PC-9 (cell line): ENCODE results near the gene SELENOS. TPM values are rescaled to one million over a fixed set of nuclear protein-coding genes. Genes with fewer than 3 reads are reported as not detected.

ENCODE experiments used
- BruUV-seq: library from RNA; stranded (reverse); fragments of 400-500 nt; replicated peaks from 2 replicates; lab custom pipeline; 2021; lab: Mats Ljungman, UMichigan
- CTCF ChIA-PET: fragments of 300-600 bp; sonication (Branson Sonifier 250); formaldehyde crosslinking; loops from one replicate; lab custom pipeline; 2022; ENCODE audit warnings: antibody characterized with exemption; lab: Charles Lee
- POLR2A ChIA-PET: fragments of 300-600 bp; sonication (Branson Sonifier 250); formaldehyde crosslinking; loops from one replicate; lab custom pipeline; 2022; ENCODE audit warnings: antibody characterized with exemption; ENCODE audit not compliant: unreplicated experiment; lab: Charles Lee
- DNase-seq, 2 experiments: peaks; one replicate each; pipeline versions ENCODE4 v3.0.0 to v3.0.0-alpha.2; 2015 to 2022; ENCODE audit warnings: mixed read lengths in 1 of 2
- H2AFZ ChIP-seq: fragments of 200-600 bp; sonication (generic); 2 replicates; pipeline ENCODE4 v1.8.1; 2017; ENCODE audit warnings: antibody characterized with exemption
- H3F3A ChIP-seq: fragments of 200-600 bp; sonication (generic); 2 replicates; pipeline ENCODE4 v1.8.1; 2017; ENCODE audit warnings: antibody characterized with exemption, mild to moderate bottlenecking, low read depth; ENCODE audit not compliant: insufficient read depth
- H3K27ac ChIP-seq: fragments of 200-600 bp; sonication (generic); 2 replicates; pipeline ENCODE4 v1.6.1; 2016; ENCODE audit warnings: mixed run types
- H3K27me3 ChIP-seq: fragments of 200-600 bp; sonication (generic); 2 replicates; pipeline ENCODE4 v1.6.1; 2016; ENCODE audit warnings: low read depth, mixed run types; ENCODE audit not compliant: insufficient read depth
- H3K36me3 ChIP-seq: fragments of 200-600 bp; sonication (generic); 2 replicates; pipeline ENCODE4 v1.6.1; 2016; ENCODE audit warnings: low read depth, mixed run types
- H3K4me1 ChIP-seq: fragments of 200-600 bp; sonication (generic); replicated peaks from 2 replicates; pipeline ENCODE4 v1.6.1; 2016; ENCODE audit warnings: mixed run types; ENCODE audit not compliant: insufficient read depth
- H3K4me2 ChIP-seq: fragments of 200-600 bp; sonication (generic); 2 replicates; pipeline ENCODE4 v1.6.1; 2017; ENCODE audit warnings: mixed run types
- H3K4me3 ChIP-seq: fragments of 200-600 bp; sonication (generic); 2 replicates; pipeline ENCODE4 v1.6.1; 2016; ENCODE audit warnings: mixed run types
- H3K79me2 ChIP-seq: fragments of 200-600 bp; sonication (generic); 2 replicates; pipeline ENCODE4 v1.6.1; 2017; ENCODE audit warnings: low read depth, mixed run types
- H3K9me2 ChIP-seq: fragments of 200-600 bp; sonication (generic); 2 replicates; pipeline ENCODE4 v1.8.1; 2017; ENCODE audit warnings: mild to moderate bottlenecking; ENCODE audit not compliant: insufficient read depth
- H3K9me3 ChIP-seq: fragments of 200-600 bp; sonication (generic); 2 replicates; pipeline ENCODE4 v1.8.1; 2016; ENCODE audit warnings: low read depth; ENCODE audit not compliant: insufficient read depth
- H4K20me1 ChIP-seq: fragments of 200-600 bp; sonication (generic); 2 replicates; pipeline ENCODE4 v1.8.1; 2017; ENCODE audit not compliant: insufficient read depth
- CTCF ChIP-seq: fragments of 200-600 bp; sonication (generic); conservative IDR thresholded peaks from 2 replicates; pipeline ENCODE4 v1.6.1; 2017; ENCODE audit warnings: mixed run types, antibody characterized with exemption, mild to moderate bottlenecking, moderate library complexity
- EZH2 ChIP-seq: fragments of 200-600 bp; sonication (generic); IDR thresholded peaks from 2 replicates; pipeline ENCODE4 v1.8.0; 2017; ENCODE audit warnings: antibody characterized with exemption, low read depth
- intact Hi-C: fragments of 100-400 bp; cut with micrococcal nuclease; formaldehyde crosslinking; loops from one replicate; pipeline ENCODE4 v1.10.0; 2022; ENCODE audit not compliant: unreplicated experiment
- total RNA-seq: library from RNA; stranded (reverse); gene quantifications from 2 replicates; pipeline ENCODE4 v1.2.3, GENCODE V29; 2021

Gene SELENOS
- total RNA-seq, 1 experiment from 2014 or later = 28.6 TPM

- CTCF ChIA-PET = no interaction called here
- H3K27ac ChIP-seq = no peak overlapping the region
- 0 out of 2 replicates have a peak, but pooled peaks cover 8% of the 10 kb centered on the region for H4K20me1 ChIP-seq
Measured at GRCh38 chr15:101225658-101226057, 51.6 kb downstream of the SELENOS start.

More at GRCh38 chr15:101225658-101226057, 51.6 kb downstream of the SELENOS start:
- no peaks in the 10 kb centered on the region for H3K36me3 ChIP-seq
- TF ChIP-seq CTCF (no peak), EZH2 (no peak)
- no peak for DNase-seq
- intact Hi-C loops = no loop called here
- H3K9me2 ChIP-seq = no peaks in the 10 kb centered on the region
- H3K9me3 ChIP-seq = no peaks in the 10 kb centered on the region
- BruUV-seq = no TSS peak
- no peak overlapping the region for H3K4me2 ChIP-seq
- H3F3A ChIP-seq = no peaks in the 10 kb centered on the region
- H3K27me3 ChIP-seq = no peaks in the 10 kb centered on the region
- no peak overlapping the region for H2AFZ ChIP-seq
- H3K79me2 ChIP-seq = peaks cover 12% of the 10 kb centered on the region; the same call in 1 of the 2 replicates
- POLR2A ChIA-PET = no interaction called here
- no peaks in the 10 kb centered on the region for H3K4me1 ChIP-seq
- no peak overlapping the region for H3K4me3 ChIP-seq

Other genes with a start within 250 kb of the SELENOS start
- 10.3 and 10.7 TPM in 2 replicates for gene CHSY1, start 25.4 kb downstream of the SELENOS start, total RNA-seq
- 71.6 and 95.0 TPM in 2 replicates for gene SNRPA1, start 17.8 kb upstream of the SELENOS start, total RNA-seq
- gene PCSK6, start 212.2 kb upstream of the SELENOS start, total RNA-seq = 26.3 and 27.2 TPM in 2 replicates